Gastrocnemius medialis (tissue), 4 donors: Measurements from ENCODE around the gene TCEA2. TPM values are rescaled to one million over a fixed set of nuclear protein-coding genes. Genes with fewer than 3 reads are reported as not detected.
A peak's percentile ranks its signal among the peaks of the same experiment; 100 is the strongest.

ENCODE experiments used
- ATAC-seq, 2 donors: fragments of 150-250 bp; one replicate each; pipeline ENCODE4 v1.9.1; 2016
- DNase-seq, 2 donors: peaks; one replicate each; pipeline ENCODE4 v3.0.0-alpha.2; 2019
- H3K27ac ChIP-seq, 4 donors: fragments of 200-600 bp; sonication (generic); 1 replicate in 1 of 4; 2 replicates in 3 of 4; pipeline ENCODE4 v1.5.1; 2016 to 2018; ENCODE audit warnings: mild to moderate bottlenecking in 2 of 4, moderate library complexity in 1 of 4
- H3K27me3 ChIP-seq, 3 donors: fragments of 200-600 bp; sonication (generic) in 2 of 3; 1 replicate in 1 of 3; 2 replicates in 2 of 3; pipeline versions ENCODE4 v1.5.1 to v1.6.0; 2016 to 2019; ENCODE audit warnings: mild to moderate bottlenecking in 1 of 3, moderate library complexity in 1 of 3
- H3K36me3 ChIP-seq, 2 donors: fragments of 200-600 bp; sonication (generic) in 1 of 2; one replicate each; pipeline ENCODE4 v1.5.1; 2017 to 2018
- H3K4me1 ChIP-seq, 2 donors: fragments of 200-600 bp; sonication (generic) in 1 of 2; one replicate each; pipeline ENCODE4 v1.5.1; 2016 to 2017; ENCODE audit warnings: mild to moderate bottlenecking in 2 of 2
- H3K4me3 ChIP-seq, 4 donors: fragments of 200-600 bp; sonication (generic) in 3 of 4; 1 replicate in 1 of 4; 2 replicates in 3 of 4; pipeline ENCODE4 v1.5.1; 2016 to 2019; ENCODE audit warnings: mild to moderate bottlenecking in 2 of 4
- H3K9me3 ChIP-seq, 3 donors: fragments of 200-600 bp; sonication (generic) in 2 of 3; 1 replicate in 1 of 3; 2 replicates in 2 of 3; pipeline ENCODE4 v1.5.1; 2016 to 2019
- POLR2A ChIP-seq, 2 donors: fragments of 450-650 bp; IDR thresholded peaks; one replicate each; pipeline ENCODE4 v1.6.1; 2017; ENCODE audit warnings: antibody characterized with exemption in 2 of 2, mild to moderate bottlenecking in 2 of 2, moderate library complexity in 2 of 2
- in situ Hi-C, 4 donors: fragments of 200-750 bp; cut with MboI; loops; one replicate each; pipeline versions ENCODE4 v1.15.0 to v1.8.0; 2017; ENCODE audit warnings: low sequenced_read_pairs in 4 of 4
- intact Hi-C: fragments of 100-400 bp; cut with DNase I; formaldehyde crosslinking; loops from one replicate; pipeline ENCODE4 v1.15.1; 2023; ENCODE audit warnings: low total_unique reads
- total RNA-seq, 4 donors: library from RNA; depleted of rRNA; stranded (reverse); fragments of >200 nt; gene quantifications; one replicate each; pipeline versions ENCODE4 v1.1.0 to v1.2.3, GENCODE V29; 2016
- TF ChIP-seq, protein P1 (sequence below), 5 experiments: fragments of 450-650 bp in 3 of 5; fragments of 200-600 bp in 2 of 5; sonication (generic) in 2 of 5; IDR thresholded peaks in 4 of 5; conservative IDR thresholded peaks in 1 of 5; 1 replicate in 4 of 5; 2 replicates in 1 of 5; pipeline ENCODE4 v1.5.1; 2016 to 2019; ENCODE audit warnings: antibody characterized with exemption in 5 of 5, mild to moderate bottlenecking in 3 of 5, moderate library complexity in 3 of 5

Gene TCEA2
- total RNA-seq, 4 donors from 2014 or later: 8.4 to 21.0 (median 8.8) TPM

DNA sequence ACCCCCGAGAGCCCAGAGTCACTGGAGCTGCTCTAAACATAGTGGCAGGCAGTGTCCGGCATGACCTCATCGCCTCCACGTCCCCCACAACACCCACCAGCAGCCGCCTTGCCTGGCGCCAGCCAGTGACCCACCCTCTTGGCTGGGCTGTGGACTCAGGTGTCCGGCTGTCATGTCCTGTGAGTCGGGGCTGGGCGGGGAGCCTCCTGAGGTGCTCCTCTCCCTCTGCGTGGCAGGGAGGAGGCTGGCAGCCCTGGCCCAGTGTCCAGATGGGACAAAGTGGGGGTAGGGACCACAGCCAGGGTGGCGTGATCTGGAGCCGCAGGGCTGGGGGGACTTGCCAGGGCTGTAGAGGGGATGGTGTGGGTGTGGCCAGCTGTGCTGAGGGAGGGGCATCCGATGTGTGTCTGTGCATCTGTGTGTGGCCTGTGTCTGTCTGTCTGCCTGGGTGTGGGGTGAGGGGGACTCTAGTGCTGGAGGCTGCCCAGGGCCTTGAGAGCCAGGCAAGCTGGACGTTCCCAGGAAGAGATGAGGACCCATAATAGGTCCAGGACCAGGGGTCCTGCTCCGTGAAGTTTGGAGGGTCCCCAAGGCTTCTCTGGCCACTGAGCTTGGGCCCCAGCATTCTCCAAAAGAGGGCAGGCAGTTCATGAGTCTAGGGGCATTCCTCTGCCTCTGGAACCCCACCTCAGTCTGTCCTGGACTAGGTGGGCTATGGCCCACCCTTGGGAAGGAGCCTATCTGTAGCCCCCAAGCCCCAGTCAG is 11.3 kb upstream of the TCEA2 start:
- no peaks in the 10 kb centered on the region for H3K4me1 ChIP-seq
- H3K27ac ChIP-seq: peak overlapping the region; percentile 71 to 83 (median 78)
- intact Hi-C loops: no loop called here
- ATAC-seq: peak; percentile 39 to 43
- H3K9me3 ChIP-seq: no peaks in the 10 kb centered on the region
- peak in 1 of 2 donors; percentile 29 for DNase-seq
- H3K27me3 ChIP-seq: peaks cover 19 to 29% (median 24%) of the 10 kb centered on the region in 3 donors
- peak overlapping the region in 2 of 4 donors; percentile 1 to 11 for H3K4me3 ChIP-seq
- in situ Hi-C loops: no loop called here
- H3K36me3 ChIP-seq: no peaks in the 10 kb centered on the region
- TF ChIP-seq, protein P1, sequence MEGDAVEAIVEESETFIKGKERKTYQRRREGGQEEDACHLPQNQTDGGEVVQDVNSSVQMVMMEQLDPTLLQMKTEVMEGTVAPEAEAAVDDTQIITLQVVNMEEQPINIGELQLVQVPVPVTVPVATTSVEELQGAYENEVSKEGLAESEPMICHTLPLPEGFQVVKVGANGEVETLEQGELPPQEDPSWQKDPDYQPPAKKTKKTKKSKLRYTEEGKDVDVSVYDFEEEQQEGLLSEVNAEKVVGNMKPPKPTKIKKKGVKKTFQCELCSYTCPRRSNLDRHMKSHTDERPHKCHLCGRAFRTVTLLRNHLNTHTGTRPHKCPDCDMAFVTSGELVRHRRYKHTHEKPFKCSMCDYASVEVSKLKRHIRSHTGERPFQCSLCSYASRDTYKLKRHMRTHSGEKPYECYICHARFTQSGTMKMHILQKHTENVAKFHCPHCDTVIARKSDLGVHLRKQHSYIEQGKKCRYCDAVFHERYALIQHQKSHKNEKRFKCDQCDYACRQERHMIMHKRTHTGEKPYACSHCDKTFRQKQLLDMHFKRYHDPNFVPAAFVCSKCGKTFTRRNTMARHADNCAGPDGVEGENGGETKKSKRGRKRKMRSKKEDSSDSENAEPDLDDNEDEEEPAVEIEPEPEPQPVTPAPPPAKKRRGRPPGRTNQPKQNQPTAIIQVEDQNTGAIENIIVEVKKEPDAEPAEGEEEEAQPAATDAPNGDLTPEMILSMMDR (IDR thresholded peaks at IDR 0.05 in 4 of 5, conservative IDR thresholded peaks at IDR 0.05 in 1 of 5): no peak
- TF ChIP-seq POLR2A (IDR thresholded peaks at IDR 0.05): peak; percentile 32 to 55

DNA sequence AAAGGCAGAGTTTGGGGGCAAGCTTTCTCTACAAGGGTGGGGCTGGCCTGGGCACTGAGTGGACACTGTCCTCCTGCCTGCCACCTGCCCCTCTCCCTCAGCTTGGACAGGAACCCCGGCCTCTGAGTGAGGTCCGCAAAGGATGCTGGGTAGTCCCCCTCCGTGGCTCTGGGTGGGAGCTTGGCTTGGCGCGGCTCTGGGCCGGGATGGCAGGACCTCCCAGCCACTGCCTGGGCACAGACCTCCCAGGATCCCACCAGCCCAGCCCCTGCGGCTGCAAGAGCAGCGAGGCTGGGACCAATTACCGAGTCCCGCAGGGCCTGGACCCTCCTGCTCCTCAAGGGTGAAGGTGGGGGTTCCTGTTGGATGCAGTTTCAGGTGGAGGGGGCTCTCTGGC is 10.7 kb upstream of the TCEA2 start:
- in situ Hi-C loops (no loop called here), intact Hi-C loops (no loop called here)
- peak overlapping the region; percentile 65 to 80 (median 76) for H3K27ac ChIP-seq
- no peak for ATAC-seq
- H3K27me3 ChIP-seq: peaks cover 19 to 24% (median 23%) of the 10 kb centered on the region in 3 donors
- H3K4me1 ChIP-seq: no peaks in the 10 kb centered on the region
- peak overlapping the region in 2 of 4 donors; percentile 1 to 11 for H3K4me3 ChIP-seq
- H3K36me3 ChIP-seq: no peaks in the 10 kb centered on the region
- no peaks in the 10 kb centered on the region for H3K9me3 ChIP-seq
- DNase-seq: no peak
- TF ChIP-seq, protein P1 (IDR thresholded peaks at IDR 0.05 in 4 of 5, conservative IDR thresholded peaks at IDR 0.05 in 1 of 5): no peak
- no peak for TF ChIP-seq POLR2A (IDR thresholded peaks at IDR 0.05)

DNA sequence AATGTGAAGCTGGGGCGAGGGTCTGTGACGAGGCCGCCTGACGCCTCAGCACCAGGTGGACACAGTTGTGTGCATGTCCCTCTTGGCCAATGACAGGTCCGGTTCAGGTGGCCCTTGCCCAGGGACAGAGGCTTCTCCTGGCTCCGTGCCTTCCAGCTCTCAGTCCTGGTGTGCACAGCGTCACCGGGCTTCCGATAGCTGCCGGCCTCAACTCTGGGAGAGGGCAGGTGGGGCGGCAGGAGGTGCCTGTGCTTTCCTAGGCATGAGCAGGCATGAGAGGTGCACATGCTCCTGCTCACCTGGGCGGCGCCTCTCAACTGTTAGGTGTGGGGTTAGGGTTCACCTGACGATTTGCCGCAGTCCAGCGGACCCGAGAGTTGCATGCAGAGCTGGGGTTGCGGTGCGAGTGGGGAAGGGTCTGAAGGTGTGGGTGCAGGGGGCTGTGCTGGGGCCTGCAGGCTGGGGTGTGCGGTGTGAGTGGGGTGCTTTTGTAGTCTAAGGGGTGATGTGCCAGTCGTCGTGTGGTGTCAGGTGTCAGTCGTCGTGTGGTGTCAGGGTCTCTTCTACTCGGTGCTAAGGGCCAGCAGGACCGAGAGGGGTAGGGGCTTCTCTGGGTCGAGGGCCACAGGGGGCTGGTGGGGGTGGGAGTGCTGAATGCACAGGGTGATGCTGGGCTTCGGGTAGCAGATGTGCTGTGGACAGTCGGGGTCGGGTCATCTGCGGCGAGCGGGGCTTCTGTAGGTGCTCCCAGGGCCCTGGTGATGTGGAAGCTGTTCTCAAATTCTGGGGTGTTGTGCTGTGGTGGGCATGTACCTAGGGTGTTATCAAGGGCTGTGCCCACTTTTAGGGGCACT is 9.8 kb upstream of the TCEA2 start:
- Histone ChIP-seq H3K4me1 (no peaks in the 10 kb centered on the region), H3K9me3 (no peaks in the 10 kb centered on the region), H3K36me3 (no peaks in the 10 kb centered on the region), H3K27ac (peak overlapping the region; percentile 65 to 80 (median 76)), H3K27me3 (peaks cover 14 to 17% (median 17%) of the 10 kb centered on the region in 3 donors), H3K4me3 (peak overlapping the region in 1 of 4 donors; percentile 8)
- in situ Hi-C loops (no loop called here), intact Hi-C loops (no loop called here)
- TF ChIP-seq POLR2A (IDR thresholded peaks at IDR 0.05): no peak
- TF ChIP-seq, protein P1 (IDR thresholded peaks at IDR 0.05 in 4 of 5, conservative IDR thresholded peaks at IDR 0.05 in 1 of 5): no peak
- ATAC-seq: no peak
- DNase-seq: no peak

DNA sequence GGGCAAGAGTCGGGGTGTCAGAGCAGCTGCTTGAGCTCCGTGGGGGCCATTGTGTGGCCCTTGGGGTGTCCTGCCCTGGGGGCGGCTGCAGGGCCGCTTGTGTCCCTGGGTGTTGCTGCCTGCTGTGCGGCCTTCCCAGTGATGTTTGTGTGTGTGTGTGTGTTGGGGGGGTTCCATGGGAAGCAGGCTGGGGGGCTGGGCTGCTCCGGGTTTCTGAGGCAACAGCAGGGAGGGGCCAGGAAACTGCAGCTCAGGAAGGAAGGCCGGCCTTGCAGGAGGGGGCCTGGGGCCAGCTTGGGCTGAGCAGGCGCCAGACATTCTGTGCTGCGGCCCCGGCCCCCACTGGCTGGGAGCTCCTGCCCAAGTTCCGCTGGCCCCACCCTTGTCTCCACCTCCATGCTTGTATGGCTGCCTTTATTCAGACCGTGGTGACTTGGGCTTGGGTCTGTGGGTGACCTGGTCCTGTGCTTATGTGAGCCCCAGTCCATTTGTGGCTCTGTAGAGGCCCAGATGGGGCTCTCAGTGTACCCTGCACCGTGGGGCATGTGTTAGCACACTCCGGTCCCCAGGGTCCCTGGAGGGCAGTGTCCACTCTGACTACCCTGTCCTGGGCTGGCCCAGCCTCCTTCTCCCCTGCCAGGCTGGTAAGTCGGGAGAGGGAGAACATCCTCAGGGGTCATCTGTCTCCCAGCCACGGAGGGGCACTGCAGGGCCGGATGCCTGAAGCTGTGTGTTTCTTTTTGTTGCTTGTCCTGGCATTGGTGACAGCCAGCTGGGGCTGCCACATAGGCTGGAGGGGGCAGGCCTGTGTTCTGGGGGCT is 8.9 kb upstream of the TCEA2 start:
- H3K4me3 ChIP-seq: peak overlapping the region in 2 of 4 donors; percentile 1 to 11
- DNase-seq (no peak), ATAC-seq (peak; percentile 11 to 12)
- in situ Hi-C loops: no loop called here
- H3K9me3 ChIP-seq: no peaks in the 10 kb centered on the region
- TF ChIP-seq, protein P1 (IDR thresholded peaks at IDR 0.05 in 4 of 5, conservative IDR thresholded peaks at IDR 0.05 in 1 of 5): no peak
- peak in 1 of 2 donors; percentile 7 for TF ChIP-seq POLR2A (IDR thresholded peaks at IDR 0.05)
- H3K27me3 ChIP-seq: peaks cover 14 to 17% (median 17%) of the 10 kb centered on the region in 3 donors
- H3K27ac ChIP-seq: peak overlapping the region; percentile 54 to 80 (median 78)
- intact Hi-C loops: no loop called here
- H3K36me3 ChIP-seq: no peaks in the 10 kb centered on the region
- H3K4me1 ChIP-seq: no peaks in the 10 kb centered on the region
